Measurements from ENCODE around the gene PHF20.

Gene PHF20

GRCh38 chr20:35830264-35830663 is 58.4 kb downstream of the PHF20 start:
- H3K27ac ChIP-seq: no peak overlapping the region
- TF ChIP-seq CTCF (conservative IDR thresholded peaks at IDR 0.05) (no peak), ZFX (IDR thresholded peaks at IDR 0.05) (no peak)

GRCh38 chr20:35831029-35831428 is 59.2 kb downstream of the PHF20 start:
- TF ChIP-seq ZFX (IDR thresholded peaks at IDR 0.05) (no peak), CTCF (conservative IDR thresholded peaks at IDR 0.05) (no peak)
- no peak overlapping the region for H3K27ac ChIP-seq

- H3K27ac ChIP-seq: no peak overlapping the region
- TF ChIP-seq CTCF (conservative IDR thresholded peaks at IDR 0.05): no peak
- no peak for TF ChIP-seq ZFX (IDR thresholded peaks at IDR 0.05)
These were observed 60.2 kb downstream of the PHF20 start for GRCh38 chr20:35831971-35832370.

- no peak overlapping the region for H3K27ac ChIP-seq
- no peak for TF ChIP-seq CTCF (conservative IDR thresholded peaks at IDR 0.05)
- no peak for TF ChIP-seq ZFX (IDR thresholded peaks at IDR 0.05)
These were observed 61.4 kb downstream of the PHF20 start for GRCh38 chr20:35833241-35833640.

GRCh38 chr20:35837577-35838195 is 65.9 kb downstream of the PHF20 start:
- no peak overlapping the region for H3K27ac ChIP-seq

GRCh38 chr20:35838205-35838604 is 66.4 kb downstream of the PHF20 start:
- no peak overlapping the region for H3K27ac ChIP-seq
- TF ChIP-seq ZFX (IDR thresholded peaks at IDR 0.05) (no peak), CTCF (conservative IDR thresholded peaks at IDR 0.05) (no peak)

More at GRCh38 chr20:35837577-35838195, 65.9 kb downstream of the PHF20 start:
- TF ChIP-seq ZFX (IDR thresholded peaks at IDR 0.05): no peak
- no peak for TF ChIP-seq CTCF (conservative IDR thresholded peaks at IDR 0.05)

GRCh38 chr20:35839904-35840303 is 68.1 kb downstream of the PHF20 start:
- TF ChIP-seq ZFX (IDR thresholded peaks at IDR 0.05) (no peak), CTCF (conservative IDR thresholded peaks at IDR 0.05) (no peak)
- no peak overlapping the region for H3K27ac ChIP-seq

All from C4-2B (cell line).